ENCODE results near the gene CCDC54.

DNA sequence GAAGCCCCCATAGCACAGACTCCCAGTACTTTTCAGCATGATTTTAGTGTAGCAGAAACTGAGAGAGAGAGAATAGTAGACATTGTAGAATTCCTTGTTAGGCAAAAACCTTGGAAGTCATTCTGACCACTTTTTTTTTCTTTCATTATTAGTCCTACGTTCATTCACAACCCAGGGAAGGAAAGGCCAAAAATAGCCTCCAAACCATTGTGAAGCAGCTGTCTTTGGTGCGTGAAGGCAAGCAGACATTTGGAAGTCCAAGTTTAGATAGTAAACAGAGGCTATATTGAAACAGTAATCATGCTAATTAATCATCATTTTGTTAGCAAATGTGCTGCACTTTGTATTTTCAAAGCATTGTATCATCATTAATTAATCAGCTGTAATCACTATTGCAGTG is 34.5 kb downstream of the CCDC54 start:
- TF ChIP-seq, protein P1, sequence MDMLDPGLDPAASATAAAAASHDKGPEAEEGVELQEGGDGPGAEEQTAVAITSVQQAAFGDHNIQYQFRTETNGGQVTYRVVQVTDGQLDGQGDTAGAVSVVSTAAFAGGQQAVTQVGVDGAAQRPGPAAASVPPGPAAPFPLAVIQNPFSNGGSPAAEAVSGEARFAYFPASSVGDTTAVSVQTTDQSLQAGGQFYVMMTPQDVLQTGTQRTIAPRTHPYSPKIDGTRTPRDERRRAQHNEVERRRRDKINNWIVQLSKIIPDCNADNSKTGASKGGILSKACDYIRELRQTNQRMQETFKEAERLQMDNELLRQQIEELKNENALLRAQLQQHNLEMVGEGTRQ (CRISPR knock-in tag; IDR thresholded peaks at IDR 0.05) = no peak
- no peak for TF ChIP-seq IRF2 (CRISPR knock-in tag; IDR thresholded peaks at IDR 0.05; ENCODE audit: borderline replicate concordance, low read depth)
- TF ChIP-seq, protein P2, sequence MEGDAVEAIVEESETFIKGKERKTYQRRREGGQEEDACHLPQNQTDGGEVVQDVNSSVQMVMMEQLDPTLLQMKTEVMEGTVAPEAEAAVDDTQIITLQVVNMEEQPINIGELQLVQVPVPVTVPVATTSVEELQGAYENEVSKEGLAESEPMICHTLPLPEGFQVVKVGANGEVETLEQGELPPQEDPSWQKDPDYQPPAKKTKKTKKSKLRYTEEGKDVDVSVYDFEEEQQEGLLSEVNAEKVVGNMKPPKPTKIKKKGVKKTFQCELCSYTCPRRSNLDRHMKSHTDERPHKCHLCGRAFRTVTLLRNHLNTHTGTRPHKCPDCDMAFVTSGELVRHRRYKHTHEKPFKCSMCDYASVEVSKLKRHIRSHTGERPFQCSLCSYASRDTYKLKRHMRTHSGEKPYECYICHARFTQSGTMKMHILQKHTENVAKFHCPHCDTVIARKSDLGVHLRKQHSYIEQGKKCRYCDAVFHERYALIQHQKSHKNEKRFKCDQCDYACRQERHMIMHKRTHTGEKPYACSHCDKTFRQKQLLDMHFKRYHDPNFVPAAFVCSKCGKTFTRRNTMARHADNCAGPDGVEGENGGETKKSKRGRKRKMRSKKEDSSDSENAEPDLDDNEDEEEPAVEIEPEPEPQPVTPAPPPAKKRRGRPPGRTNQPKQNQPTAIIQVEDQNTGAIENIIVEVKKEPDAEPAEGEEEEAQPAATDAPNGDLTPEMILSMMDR (IDR thresholded peaks at IDR 0.05) = no peak
- no peak for TF ChIP-seq JUN (CRISPR knock-in tag; IDR thresholded peaks at IDR 0.05)
- TF ChIP-seq, protein P3, sequence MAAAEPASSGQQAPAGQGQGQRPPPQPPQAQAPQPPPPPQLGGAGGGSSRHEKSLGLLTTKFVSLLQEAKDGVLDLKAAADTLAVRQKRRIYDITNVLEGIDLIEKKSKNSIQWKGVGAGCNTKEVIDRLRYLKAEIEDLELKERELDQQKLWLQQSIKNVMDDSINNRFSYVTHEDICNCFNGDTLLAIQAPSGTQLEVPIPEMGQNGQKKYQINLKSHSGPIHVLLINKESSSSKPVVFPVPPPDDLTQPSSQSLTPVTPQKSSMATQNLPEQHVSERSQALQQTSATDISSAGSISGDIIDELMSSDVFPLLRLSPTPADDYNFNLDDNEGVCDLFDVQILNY (CRISPR knock-in tag; IDR thresholded peaks at IDR 0.05) = no peak
- TF ChIP-seq, protein P4, sequence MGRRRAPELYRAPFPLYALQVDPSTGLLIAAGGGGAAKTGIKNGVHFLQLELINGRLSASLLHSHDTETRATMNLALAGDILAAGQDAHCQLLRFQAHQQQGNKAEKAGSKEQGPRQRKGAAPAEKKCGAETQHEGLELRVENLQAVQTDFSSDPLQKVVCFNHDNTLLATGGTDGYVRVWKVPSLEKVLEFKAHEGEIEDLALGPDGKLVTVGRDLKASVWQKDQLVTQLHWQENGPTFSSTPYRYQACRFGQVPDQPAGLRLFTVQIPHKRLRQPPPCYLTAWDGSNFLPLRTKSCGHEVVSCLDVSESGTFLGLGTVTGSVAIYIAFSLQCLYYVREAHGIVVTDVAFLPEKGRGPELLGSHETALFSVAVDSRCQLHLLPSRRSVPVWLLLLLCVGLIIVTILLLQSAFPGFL (CRISPR knock-in tag; IDR thresholded peaks at IDR 0.05; ENCODE audit: borderline replicate concordance) = no peak
- TF ChIP-seq, protein P5, sequence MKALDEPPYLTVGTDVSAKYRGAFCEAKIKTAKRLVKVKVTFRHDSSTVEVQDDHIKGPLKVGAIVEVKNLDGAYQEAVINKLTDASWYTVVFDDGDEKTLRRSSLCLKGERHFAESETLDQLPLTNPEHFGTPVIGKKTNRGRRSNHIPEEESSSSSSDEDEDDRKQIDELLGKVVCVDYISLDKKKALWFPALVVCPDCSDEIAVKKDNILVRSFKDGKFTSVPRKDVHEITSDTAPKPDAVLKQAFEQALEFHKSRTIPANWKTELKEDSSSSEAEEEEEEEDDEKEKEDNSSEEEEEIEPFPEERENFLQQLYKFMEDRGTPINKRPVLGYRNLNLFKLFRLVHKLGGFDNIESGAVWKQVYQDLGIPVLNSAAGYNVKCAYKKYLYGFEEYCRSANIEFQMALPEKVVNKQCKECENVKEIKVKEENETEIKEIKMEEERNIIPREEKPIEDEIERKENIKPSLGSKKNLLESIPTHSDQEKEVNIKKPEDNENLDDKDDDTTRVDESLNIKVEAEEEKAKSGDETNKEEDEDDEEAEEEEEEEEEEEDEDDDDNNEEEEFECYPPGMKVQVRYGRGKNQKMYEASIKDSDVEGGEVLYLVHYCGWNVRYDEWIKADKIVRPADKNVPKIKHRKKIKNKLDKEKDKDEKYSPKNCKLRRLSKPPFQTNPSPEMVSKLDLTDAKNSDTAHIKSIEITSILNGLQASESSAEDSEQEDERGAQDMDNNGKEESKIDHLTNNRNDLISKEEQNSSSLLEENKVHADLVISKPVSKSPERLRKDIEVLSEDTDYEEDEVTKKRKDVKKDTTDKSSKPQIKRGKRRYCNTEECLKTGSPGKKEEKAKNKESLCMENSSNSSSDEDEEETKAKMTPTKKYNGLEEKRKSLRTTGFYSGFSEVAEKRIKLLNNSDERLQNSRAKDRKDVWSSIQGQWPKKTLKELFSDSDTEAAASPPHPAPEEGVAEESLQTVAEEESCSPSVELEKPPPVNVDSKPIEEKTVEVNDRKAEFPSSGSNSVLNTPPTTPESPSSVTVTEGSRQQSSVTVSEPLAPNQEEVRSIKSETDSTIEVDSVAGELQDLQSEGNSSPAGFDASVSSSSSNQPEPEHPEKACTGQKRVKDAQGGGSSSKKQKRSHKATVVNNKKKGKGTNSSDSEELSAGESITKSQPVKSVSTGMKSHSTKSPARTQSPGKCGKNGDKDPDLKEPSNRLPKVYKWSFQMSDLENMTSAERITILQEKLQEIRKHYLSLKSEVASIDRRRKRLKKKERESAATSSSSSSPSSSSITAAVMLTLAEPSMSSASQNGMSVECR (CRISPR knock-in tag; IDR thresholded peaks at IDR 0.05; ENCODE audit: borderline replicate concordance) = no peak
- TF ChIP-seq TEAD4 (CRISPR knock-in tag; IDR thresholded peaks at IDR 0.05) = no peak
- TF ChIP-seq ZNF423 (CRISPR knock-in tag; IDR thresholded peaks at IDR 0.05) = no peak
- TF ChIP-seq ESRRA (CRISPR knock-in tag; IDR thresholded peaks at IDR 0.05; ENCODE audit: borderline replicate concordance) = no peak
